ENCODE data around the gene IL1RAPL1. TPM values are rescaled to one million over a fixed set of nuclear protein-coding genes. Genes with fewer than 3 reads are reported as not detected.

Gene IL1RAPL1
- total and polyA plus RNA-seq, 2 donors (not counting 3 experiments of a cell fraction or from before 2014, with no cell fraction given) = 0.79 to 1.3 TPM

- BruUV-seq (replicated peaks) = no TSS peak
- Histone ChIP-seq H3K9me3 (replicated peaks; ENCODE audit: control insufficient read depth, insufficient read depth, low read length) (no peaks in the 10 kb centered on the region), H3K9me1 (replicated peaks; ENCODE audit: control insufficient read depth, extremely low read depth, insufficient read depth, low read length) (no peaks in the 10 kb centered on the region), H3K36me3 (ENCODE audit: control insufficient read depth in 2 of 2, extremely low read depth in 1 of 2, insufficient read depth in 2 of 2, low read length in 2 of 2) (no peaks in the 10 kb centered on the region), H3K4me2 (ENCODE audit: insufficient read depth, low read length) (no peak overlapping the region), H3K27me3 (ENCODE audit: control insufficient read depth in 2 of 2, insufficient read depth in 2 of 2, low read length in 2 of 2) (no peaks in the 10 kb centered on the region), H3K79me2 (ENCODE audit: control insufficient read depth, insufficient read depth, low read length) (no peaks in the 10 kb centered on the region), H3K4me3 (replicated peaks in 1 of 3; ENCODE audit: insufficient read depth in 1 of 3, low read depth in 1 of 3, low read length in 3 of 3) (no peak overlapping the region), H3K27ac (ENCODE audit: insufficient read depth, low read depth, low read length) (no peak overlapping the region), H2AFZ (ENCODE audit: low read depth, low read length) (no peak overlapping the region), H3K4me1 (ENCODE audit: control insufficient read depth, extremely low read depth, insufficient read depth, low read length) (no peaks in the 10 kb centered on the region), H3K9ac (replicated peaks; ENCODE audit: extremely low read depth, insufficient read depth, low read length) (no peak overlapping the region), H4K20me1 (replicated peaks; ENCODE audit: control insufficient read depth, extremely low read depth, insufficient read depth, low read length) (no peaks in the 10 kb centered on the region)
- dilution Hi-C loops (cut with MboI; ENCODE audit: extremely low pct_ligation_motif_present, low sequenced_read_pairs) (no loop called here), intact Hi-C loops (cut with micrococcal nuclease) (no loop called here)
- TF ChIP-seq MAX (IDR thresholded peaks at IDR 0.05; ENCODE audit: insufficient read depth, insufficient read length) = no peak
- no peak for TF ChIP-seq POLR2A (IDR thresholded peaks at IDR 0.05; ENCODE audit: low read depth, low read length)
- TF ChIP-seq FOS (IDR thresholded peaks at IDR 0.05; ENCODE audit: borderline replicate concordance, insufficient read depth, low read length) = no peak
- TF ChIP-seq JUN (IDR thresholded peaks at IDR 0.05; ENCODE audit: borderline replicate concordance, insufficient read depth, insufficient read length, low read depth) = no peak
- TF ChIP-seq EZH2 (IDR thresholded peaks at IDR 0.05; ENCODE audit: borderline replicate concordance, low read depth, low read length, severe bottlenecking) = no peak
- no peak for TF ChIP-seq MYC (IDR thresholded peaks at IDR 0.05; ENCODE audit: low read depth, low read length)
- no peak for TF ChIP-seq GATA2 (IDR thresholded peaks at IDR 0.05; ENCODE audit: insufficient read depth, insufficient read length, low read depth, low read length)
- no peak for TF ChIP-seq CTCF (IDR thresholded peaks at IDR 0.05; ENCODE audit: extremely low read depth in 1 of 2, insufficient read depth in 1 of 2, low read depth in 1 of 2, low read length in 2 of 2)
- no peak for TF ChIP-seq POLR2AphosphoS5 (IDR thresholded peaks at IDR 0.05; ENCODE audit: insufficient read depth, low read depth, low read length)
- DNase-seq (ENCODE audit: low read depth, low spot score) (no peak), FAIRE-seq (no peak)
- CTCF ChIA-PET = no interaction called here
- POLR2A ChIA-PET = no interaction called here
Measured at GRCh38 chrX:28988246-28988645, 401.0 kb downstream of the IL1RAPL1 start.

Data from endothelial cell of umbilical vein (primary cell).